NOMO-1 treated with dmso at 0.1 percent for 144 hours (cell line): ENCODE measurements around the gene IQSEC3.
"Not testable (repeated sequence)": the region's sequence is repeated elsewhere in the genome, so short reads cannot be mapped to it uniquely, and the experiment has no call there.

Experiments used
- DNase-seq: peaks from one replicate; lab custom pipeline; 2025; ENCODE audit not compliant: unreplicated experiment; lab: John Stamatoyannopoulos, UW

Gene IQSEC3

GRCh38 chr12:66428-66781 lies at the start of gene IQSEC3:
Gene IQSEC3 (plus strand): TSS chr12:66767. CDS start chr12:66883, 116 bp downstream.
- not testable (repeated sequence) for DNase-seq

- DNase-seq, result not testable (repeated sequence)
These were observed 48.9 kb upstream of the IQSEC3 start for GRCh38 chr12:17370-18340.

GRCh38 chr12:18821-19567 lies 47.6 kb upstream of the IQSEC3 start:
- DNase-seq, result not testable (repeated sequence)

- DNase-seq, result not testable (repeated sequence)
These were observed 46.7 kb upstream of the IQSEC3 start for GRCh38 chr12:19906-20305.

GRCh38 chr12:20757-21156 lies 45.8 kb upstream of the IQSEC3 start:
- DNase-seq, result no peak

GRCh38 chr12:21301-22189 lies 45.0 kb upstream of the IQSEC3 start:
- DNase-seq, result no peak

GRCh38 chr12:22190-22529 lies 44.4 kb upstream of the IQSEC3 start:
- no peak for DNase-seq

GRCh38 chr12:22530-23201 lies 43.9 kb upstream of the IQSEC3 start:
- DNase-seq, result no peak

GRCh38 chr12:27904-28303 lies 38.7 kb upstream of the IQSEC3 start:
- DNase-seq, result not testable (repeated sequence)

GRCh38 chr12:38775-39174 lies 27.8 kb upstream of the IQSEC3 start:
- not testable (repeated sequence) for DNase-seq

GRCh38 chr12:39555-40265 lies 26.9 kb upstream of the IQSEC3 start:
- not testable (repeated sequence) for DNase-seq

- DNase-seq, result not testable (repeated sequence)
These were observed 22.2 kb upstream of the IQSEC3 start for GRCh38 chr12:44352-44751.

GRCh38 chr12:45235-45990 lies 21.2 kb upstream of the IQSEC3 start:
- DNase-seq, result not testable (repeated sequence)

GRCh38 chr12:45991-46358 lies 20.6 kb upstream of the IQSEC3 start:
- DNase-seq, result not testable (repeated sequence)

- DNase-seq, result not testable (repeated sequence)
These were observed 20.0 kb upstream of the IQSEC3 start for GRCh38 chr12:46542-46941.

- DNase-seq, result not testable (repeated sequence)
These were observed 18.8 kb upstream of the IQSEC3 start for GRCh38 chr12:47699-48226.

GRCh38 chr12:49149-49548 lies 17.4 kb upstream of the IQSEC3 start:
- DNase-seq, result not testable (repeated sequence)

- not testable (repeated sequence) for DNase-seq
These were observed 15.5 kb upstream of the IQSEC3 start for GRCh38 chr12:51087-51486.

- not testable (repeated sequence) for DNase-seq
These were observed 14.6 kb upstream of the IQSEC3 start for GRCh38 chr12:51962-52361.
